Adrenal gland (tissue), 5 donors: ENCODE data around the gene TMEM169.

Experiments used
- POLR2A ChIP-seq, 2 donors: fragments of 450-650 bp; IDR thresholded peaks; one replicate each; pipeline ENCODE4 v1.6.1; 2017; ENCODE audit warnings: antibody characterized with exemption in 2 of 2, mild to moderate bottlenecking in 2 of 2, moderate library complexity in 1 of 2
- TF ChIP-seq, protein P1 (sequence below), 6 experiments: fragments of 450-650 bp in 4 of 6; fragments of 200-600 bp in 2 of 6; sonication (generic) in 1 of 6; IDR thresholded peaks; 1 replicate in 5 of 6; 2 replicates in 1 of 6; pipeline versions ENCODE4 v1.5.1 to v1.8.0; 2016 to 2021; ENCODE audit warnings: antibody characterized with exemption in 6 of 6, mild to moderate bottlenecking in 2 of 6, moderate library complexity in 1 of 6
- donor health status: DM: no; HTN: no; CAD: no.

DNA sequence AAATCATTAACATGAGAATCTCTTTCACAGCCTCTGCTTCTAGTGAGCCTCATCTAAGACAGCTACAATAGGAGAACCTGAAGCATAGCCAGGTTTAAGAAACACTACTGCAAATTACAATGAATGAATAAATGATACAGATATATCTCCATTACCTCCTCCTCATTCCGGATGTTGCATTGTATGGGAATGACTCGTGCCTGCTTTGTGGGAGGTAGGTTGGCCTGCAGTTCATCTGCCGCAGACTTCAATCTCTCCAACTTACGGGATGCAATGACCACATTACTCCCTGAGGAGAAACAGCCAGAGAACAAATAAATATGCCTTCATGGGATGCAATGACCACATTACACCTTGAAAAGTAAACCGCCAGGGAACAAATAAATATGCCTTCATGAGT lies 15.5 kb upstream of the TMEM169 start:
- TF ChIP-seq, protein P1, sequence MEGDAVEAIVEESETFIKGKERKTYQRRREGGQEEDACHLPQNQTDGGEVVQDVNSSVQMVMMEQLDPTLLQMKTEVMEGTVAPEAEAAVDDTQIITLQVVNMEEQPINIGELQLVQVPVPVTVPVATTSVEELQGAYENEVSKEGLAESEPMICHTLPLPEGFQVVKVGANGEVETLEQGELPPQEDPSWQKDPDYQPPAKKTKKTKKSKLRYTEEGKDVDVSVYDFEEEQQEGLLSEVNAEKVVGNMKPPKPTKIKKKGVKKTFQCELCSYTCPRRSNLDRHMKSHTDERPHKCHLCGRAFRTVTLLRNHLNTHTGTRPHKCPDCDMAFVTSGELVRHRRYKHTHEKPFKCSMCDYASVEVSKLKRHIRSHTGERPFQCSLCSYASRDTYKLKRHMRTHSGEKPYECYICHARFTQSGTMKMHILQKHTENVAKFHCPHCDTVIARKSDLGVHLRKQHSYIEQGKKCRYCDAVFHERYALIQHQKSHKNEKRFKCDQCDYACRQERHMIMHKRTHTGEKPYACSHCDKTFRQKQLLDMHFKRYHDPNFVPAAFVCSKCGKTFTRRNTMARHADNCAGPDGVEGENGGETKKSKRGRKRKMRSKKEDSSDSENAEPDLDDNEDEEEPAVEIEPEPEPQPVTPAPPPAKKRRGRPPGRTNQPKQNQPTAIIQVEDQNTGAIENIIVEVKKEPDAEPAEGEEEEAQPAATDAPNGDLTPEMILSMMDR (IDR thresholded peaks at IDR 0.05): no peak
- no peak for TF ChIP-seq POLR2A (IDR thresholded peaks at IDR 0.05)
